GM10266 (cell line): ENCODE results near the gene PPP2R5E.

Source experiments
- DNase-seq: peaks from one replicate; pipeline ENCODE4 v3.0.0; 2012; ENCODE audit errors: extremely low spot score
- TF ChIP-seq, protein P1 (sequence below): IDR thresholded peaks from 2 replicates; pipeline ENCODE4 v1.5.1; 2012; ENCODE audit warnings: mild to moderate bottlenecking, low read depth; ENCODE audit not compliant: control insufficient read depth, insufficient read depth; ENCODE audit errors: missing control alignments

Gene PPP2R5E

DNA sequence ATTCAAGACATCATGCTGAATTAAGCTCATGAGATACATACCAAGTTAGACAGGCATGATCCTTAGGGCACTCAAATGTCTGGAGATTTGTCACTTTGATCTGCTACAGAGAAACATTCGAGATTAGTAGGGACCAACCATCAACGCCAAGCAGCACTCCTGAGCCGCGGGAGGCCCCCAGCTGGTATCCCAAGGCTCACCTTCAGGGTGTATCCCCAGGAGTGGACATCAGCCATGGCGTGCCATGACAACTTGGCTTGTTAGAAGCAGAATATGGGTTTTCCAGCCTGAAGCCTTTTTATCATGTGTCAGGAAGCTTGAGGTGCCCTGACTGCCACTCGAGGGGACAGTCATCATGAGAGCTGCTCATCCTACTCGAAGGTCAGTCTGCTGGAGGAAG, 185.3 kb downstream of the PPP2R5E start:
- DNase-seq: no peak
- TF ChIP-seq, protein P1, sequence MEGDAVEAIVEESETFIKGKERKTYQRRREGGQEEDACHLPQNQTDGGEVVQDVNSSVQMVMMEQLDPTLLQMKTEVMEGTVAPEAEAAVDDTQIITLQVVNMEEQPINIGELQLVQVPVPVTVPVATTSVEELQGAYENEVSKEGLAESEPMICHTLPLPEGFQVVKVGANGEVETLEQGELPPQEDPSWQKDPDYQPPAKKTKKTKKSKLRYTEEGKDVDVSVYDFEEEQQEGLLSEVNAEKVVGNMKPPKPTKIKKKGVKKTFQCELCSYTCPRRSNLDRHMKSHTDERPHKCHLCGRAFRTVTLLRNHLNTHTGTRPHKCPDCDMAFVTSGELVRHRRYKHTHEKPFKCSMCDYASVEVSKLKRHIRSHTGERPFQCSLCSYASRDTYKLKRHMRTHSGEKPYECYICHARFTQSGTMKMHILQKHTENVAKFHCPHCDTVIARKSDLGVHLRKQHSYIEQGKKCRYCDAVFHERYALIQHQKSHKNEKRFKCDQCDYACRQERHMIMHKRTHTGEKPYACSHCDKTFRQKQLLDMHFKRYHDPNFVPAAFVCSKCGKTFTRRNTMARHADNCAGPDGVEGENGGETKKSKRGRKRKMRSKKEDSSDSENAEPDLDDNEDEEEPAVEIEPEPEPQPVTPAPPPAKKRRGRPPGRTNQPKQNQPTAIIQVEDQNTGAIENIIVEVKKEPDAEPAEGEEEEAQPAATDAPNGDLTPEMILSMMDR: no peak

DNA sequence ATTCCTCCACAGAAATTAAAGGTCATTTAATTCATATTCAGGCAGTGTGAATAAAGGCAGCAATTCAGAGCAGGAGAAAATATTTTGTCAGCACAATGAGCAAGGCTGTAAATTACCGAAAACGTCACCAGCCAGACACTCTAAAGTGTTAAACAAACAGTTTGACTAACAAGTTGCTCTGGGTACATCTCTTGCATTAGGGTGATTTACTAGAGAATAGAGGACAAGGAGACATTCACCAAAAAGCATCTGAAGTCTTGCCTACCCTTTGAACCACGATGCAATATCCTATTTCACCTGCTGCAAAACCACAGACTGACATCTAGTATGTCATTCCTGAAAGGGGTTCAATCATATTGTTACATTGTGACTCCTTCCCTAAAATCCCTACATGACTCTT, 197.4 kb downstream of the PPP2R5E start:
- TF ChIP-seq, protein P1: no peak
- DNase-seq: no peak

DNA sequence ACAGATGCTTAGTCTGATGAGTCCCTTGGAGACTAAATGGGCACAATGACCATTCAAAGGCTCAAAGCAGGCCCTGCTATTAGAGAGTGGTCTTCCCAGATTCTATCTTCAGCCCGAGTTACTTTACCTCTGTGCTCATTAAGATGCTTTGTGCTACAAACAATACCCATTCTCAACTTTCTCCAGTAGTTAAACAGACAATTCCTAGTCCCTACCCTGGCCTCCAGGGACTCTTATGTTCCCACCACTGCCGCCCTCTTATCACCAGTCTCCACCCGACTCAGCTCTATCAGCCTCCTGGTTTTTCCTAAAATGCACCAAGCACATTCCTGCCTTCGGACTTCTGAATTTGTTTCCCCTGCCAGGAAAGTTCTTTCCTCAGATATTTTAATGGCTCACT, 198.8 kb downstream of the PPP2R5E start:
- no peak for DNase-seq
- TF ChIP-seq, protein P1: no peak

DNA sequence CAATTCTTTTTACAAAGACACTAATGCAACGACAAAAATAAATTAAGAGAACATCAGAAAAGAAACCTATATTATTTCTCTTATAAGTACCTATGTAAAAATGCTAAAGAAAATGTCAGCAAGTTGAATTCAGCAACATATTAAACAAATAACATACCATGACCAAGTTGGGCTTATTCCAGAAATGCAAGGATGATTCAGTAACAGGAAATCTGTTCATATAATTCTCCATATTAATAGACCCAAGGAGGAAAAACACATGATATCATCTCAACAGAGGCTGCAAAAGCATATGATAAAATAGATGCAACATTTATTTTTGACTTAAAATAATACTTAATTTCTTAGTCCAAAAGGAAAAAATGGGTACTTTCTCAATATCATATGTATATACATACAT, 199.3 kb downstream of the PPP2R5E start:
- no peak for DNase-seq
- TF ChIP-seq, protein P1: no peak

DNA sequence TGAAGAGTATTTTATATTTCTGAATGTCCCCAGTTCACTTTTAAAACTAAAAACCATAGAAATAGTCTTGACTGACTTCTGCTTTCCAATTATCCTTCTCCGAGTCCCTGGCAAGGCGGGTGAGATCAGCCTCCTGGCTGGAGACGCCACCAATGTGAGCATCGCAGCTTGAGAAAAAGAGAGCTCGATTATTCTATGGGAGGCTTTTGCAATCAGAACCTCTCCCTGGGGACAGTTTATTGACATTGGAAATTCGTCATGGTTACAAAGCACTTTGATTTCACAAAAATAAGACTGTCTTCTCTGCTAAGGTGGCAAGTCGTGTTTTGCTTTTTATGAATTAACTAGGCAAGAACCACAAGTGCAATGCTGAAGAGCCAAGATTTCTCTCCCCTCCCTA, 200.8 kb downstream of the PPP2R5E start:
- TF ChIP-seq, protein P1: no peak
- no peak for DNase-seq

DNA sequence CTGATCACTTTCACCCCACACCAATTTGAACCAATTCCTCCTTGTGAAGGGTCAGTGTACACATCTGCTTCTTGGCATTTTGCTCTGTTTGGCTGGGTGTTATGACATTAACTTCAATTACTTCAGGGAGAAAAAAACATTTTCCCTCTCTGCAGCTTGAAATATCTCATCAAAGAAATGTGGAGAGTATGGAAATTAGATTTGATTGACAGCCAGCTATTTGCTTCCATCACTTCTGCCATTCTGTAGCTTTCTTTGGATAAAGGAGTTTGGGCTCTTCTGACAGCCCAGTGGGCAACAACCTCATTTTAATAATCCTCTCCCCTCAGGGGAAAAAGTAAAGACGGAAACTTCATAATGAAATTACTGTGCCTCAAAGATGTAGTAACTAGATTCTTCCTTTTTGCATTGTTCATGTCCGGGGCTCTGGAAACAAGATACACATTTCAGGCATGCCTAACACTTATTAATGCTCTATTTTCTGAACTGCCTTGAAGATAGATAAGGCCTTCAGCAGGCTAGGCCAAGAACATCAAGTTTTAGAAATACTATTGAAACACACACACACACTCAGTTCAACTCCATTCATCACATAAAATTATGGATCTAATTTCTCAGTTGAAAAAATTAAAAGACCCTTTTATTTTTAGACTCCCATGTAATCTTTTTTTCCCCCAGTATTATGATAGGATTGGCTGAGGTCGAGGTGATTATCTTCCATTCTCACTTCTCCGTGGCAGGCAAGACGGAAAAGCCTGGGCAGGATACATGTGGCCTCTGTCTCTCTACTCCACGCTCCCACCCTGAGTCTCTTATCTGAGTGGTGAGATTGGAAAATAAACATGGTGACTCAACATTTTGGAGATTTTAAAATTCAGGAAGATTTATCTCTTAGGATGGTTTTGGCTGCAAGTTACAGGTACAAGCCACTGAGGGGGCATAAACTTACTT, 214.1 kb downstream of the PPP2R5E start:
- TF ChIP-seq, protein P1: no peak
- DNase-seq: no peak

DNA sequence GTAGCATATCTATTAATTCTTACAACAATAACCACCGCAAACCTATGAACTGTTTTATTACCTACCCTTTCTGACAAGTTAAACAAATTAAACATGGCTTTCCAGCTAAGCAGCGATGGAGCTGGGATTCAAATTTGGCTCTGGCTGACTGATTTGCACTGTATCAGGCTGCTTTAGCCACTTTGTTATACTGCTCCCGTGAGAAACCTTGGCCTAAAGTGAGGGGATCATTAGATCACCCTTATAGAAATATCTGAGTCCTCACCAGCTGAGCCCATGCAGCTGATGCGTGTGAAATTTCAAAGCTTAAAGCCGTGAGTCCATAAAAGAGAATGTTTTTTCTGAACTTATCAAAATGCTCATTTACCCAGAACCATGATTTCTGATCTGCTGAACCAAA, 216.3 kb downstream of the PPP2R5E start:
- no peak for DNase-seq
- TF ChIP-seq, protein P1: no peak
